ENCODE measurements around the gene SERPINB5.

GRCh38 chr18:63505566-63506335 is 29.0 kb downstream of the SERPINB5 start:
- TF ChIP-seq SIN3A (IDR thresholded peaks at IDR 0.05; ENCODE audit: borderline replicate concordance, insufficient read depth, low read length), result no peak
- no peak for TF ChIP-seq REST (IDR thresholded peaks at IDR 0.05; ENCODE audit: insufficient read depth in 1 of 2, low read depth in 2 of 2, low read length in 2 of 2)

Data from PFSK-1 (cell line).